ENCODE results near the gene RAG1. TPM values are rescaled to one million over a fixed set of nuclear protein-coding genes. Genes with fewer than 3 reads are reported as not detected.

RAG1 gene
- total and polyA plus RNA-seq, 4 donors, result 0.08 to 2.3 (median 0.63) TPM

DNA sequence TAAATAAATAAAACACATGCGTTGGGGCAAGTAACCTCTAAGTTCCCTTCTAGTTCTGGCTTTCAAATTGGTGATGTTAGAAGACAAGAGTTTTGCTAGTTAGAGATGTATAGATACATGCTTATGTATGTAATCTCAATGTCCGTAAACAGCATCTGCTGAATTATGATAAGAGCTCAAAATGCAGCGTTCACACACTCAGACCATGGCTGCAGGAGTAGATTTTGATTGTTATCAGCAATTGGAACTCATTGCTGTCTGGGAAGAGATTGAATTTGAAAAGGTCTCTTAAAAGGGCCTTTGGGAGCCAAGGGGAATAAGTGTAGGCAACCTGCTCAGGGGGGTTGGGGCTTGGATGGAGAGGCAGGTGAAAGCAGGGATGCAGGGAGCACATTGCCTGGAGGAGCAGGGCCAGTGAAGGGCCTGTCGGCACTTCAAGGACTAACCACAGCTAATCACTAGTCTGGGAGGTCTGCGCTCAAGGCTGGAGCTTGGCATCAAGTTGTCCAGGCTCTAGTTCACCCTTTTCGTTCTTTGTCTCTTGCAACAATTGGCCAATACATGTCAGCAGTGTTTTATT is 2.7 kb upstream of the RAG1 start:
- H3K9ac ChIP-seq (ENCODE audit: insufficient read depth in 1 of 2, low read length in 2 of 2), result no peak overlapping the region
- H3K27ac ChIP-seq (ENCODE audit: low read depth in 1 of 2, low read length in 1 of 2), result no peak overlapping the region
- no peak for ATAC-seq (ENCODE audit: insufficient read depth, low FRiP score)
- peak in 1 of 3 donors; percentile 11 for DNase-seq
- TF ChIP-seq, protein P1, sequence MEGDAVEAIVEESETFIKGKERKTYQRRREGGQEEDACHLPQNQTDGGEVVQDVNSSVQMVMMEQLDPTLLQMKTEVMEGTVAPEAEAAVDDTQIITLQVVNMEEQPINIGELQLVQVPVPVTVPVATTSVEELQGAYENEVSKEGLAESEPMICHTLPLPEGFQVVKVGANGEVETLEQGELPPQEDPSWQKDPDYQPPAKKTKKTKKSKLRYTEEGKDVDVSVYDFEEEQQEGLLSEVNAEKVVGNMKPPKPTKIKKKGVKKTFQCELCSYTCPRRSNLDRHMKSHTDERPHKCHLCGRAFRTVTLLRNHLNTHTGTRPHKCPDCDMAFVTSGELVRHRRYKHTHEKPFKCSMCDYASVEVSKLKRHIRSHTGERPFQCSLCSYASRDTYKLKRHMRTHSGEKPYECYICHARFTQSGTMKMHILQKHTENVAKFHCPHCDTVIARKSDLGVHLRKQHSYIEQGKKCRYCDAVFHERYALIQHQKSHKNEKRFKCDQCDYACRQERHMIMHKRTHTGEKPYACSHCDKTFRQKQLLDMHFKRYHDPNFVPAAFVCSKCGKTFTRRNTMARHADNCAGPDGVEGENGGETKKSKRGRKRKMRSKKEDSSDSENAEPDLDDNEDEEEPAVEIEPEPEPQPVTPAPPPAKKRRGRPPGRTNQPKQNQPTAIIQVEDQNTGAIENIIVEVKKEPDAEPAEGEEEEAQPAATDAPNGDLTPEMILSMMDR (IDR thresholded peaks at IDR 0.05; ENCODE audit: control extremely low read depth, extremely low read depth), result no peak
- no peaks in the 10 kb centered on the region for H3K36me3 ChIP-seq (ENCODE audit: control insufficient read depth in 4 of 4, insufficient read depth in 4 of 4, low read length in 4 of 4)
- H3K27me3 ChIP-seq (ENCODE audit: control insufficient read depth in 3 of 3, insufficient read depth in 3 of 3, low read length in 2 of 3), result no peaks in the 10 kb centered on the region
- WGBS, 2 donors, result 65% methylated on average over 6 of the region's 6 CpGs
- peaks cover 0 to under 1% (median 0%) of the 10 kb centered on the region in 4 donors for H3K9me3 ChIP-seq (ENCODE audit: control insufficient read depth in 4 of 4, insufficient read depth in 3 of 4, low read length in 3 of 4)
- no peak overlapping the region for H3K4me3 ChIP-seq
- peaks cover 0 to 12% (median 0%) of the 10 kb centered on the region in 5 donors for H3K4me1 ChIP-seq (ENCODE audit: control insufficient read depth in 5 of 5, insufficient read depth in 5 of 5, low read length in 5 of 5)

DNA sequence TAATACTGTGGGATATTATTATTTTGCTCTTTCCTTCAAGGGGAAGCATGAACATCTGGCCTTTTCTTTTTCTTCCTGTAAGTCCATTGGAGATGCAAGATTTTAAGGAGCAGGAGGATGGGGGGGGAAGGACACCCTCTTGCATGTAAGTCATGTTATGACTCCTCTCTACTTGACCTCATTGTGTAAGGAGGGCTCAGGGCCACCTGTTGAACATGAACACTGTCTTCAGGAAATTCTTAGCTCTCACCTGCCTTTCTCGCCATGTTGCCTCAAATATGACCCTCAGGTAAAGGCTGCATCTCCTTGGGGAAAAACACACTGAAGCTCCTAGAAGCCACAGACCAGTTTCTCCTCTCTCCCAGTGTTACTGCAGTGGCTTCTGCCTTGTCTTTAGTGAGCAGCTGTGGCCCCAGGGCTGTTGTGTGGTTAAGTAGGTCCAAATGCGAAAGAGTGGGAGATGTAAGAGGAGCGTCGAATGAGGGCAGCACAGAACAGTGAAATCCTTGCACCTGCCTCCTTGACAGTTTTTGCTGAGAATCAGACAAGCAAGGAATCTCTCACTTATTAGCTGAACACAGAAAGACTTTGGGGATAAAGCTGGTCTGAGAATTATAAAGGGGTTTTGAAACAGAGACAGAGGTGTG is 1.3 kb upstream of the RAG1 start:
- TF ChIP-seq, protein P1 (IDR thresholded peaks at IDR 0.05; ENCODE audit: control extremely low read depth, extremely low read depth), result no peak
- Histone ChIP-seq H3K27ac (ENCODE audit: low read depth in 1 of 2, low read length in 1 of 2) (no peak overlapping the region), H3K36me3 (ENCODE audit: control insufficient read depth in 4 of 4, insufficient read depth in 4 of 4, low read length in 4 of 4) (no peaks in the 10 kb centered on the region), H3K9ac (ENCODE audit: insufficient read depth in 1 of 2, low read length in 2 of 2) (no peak overlapping the region), H3K4me3 (no peak overlapping the region), H3K4me1 (ENCODE audit: control insufficient read depth in 5 of 5, insufficient read depth in 5 of 5, low read length in 5 of 5) (peaks cover 0 to 12% (median 0%) of the 10 kb centered on the region in 5 donors), H3K27me3 (ENCODE audit: control insufficient read depth in 3 of 3, insufficient read depth in 3 of 3, low read length in 2 of 3) (no peaks in the 10 kb centered on the region), H3K9me3 (ENCODE audit: control insufficient read depth in 4 of 4, insufficient read depth in 3 of 4, low read length in 3 of 4) (no peaks in the 10 kb centered on the region)
- 95 to 96% methylated on average over 4 of the region's 4 CpGs for WGBS, 2 donors
- no peak for DNase-seq
- no peak for ATAC-seq (ENCODE audit: insufficient read depth, low FRiP score)

DNA sequence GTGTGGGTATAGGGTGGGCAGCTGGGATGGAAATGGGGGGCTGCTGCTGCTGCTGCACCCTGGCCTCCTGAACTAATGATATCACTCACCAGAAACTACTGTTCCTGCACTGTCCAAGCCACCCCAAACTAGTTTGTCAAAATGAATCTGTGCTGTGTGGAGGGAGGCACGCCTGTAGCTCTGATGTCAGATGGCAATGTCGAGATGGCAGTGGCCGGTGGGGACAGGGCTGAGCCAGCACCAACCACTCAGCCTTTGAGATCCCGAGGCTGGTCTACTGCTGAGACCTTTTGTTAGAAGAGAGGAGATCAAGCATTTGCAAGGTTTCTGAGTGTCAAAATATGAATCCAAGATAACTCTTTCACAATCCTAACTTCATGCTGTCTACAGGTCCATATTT is 1.3 kb downstream of the RAG1 start:
- Histone ChIP-seq H3K27ac (ENCODE audit: low read depth in 1 of 2, low read length in 1 of 2) (no peak overlapping the region), H3K4me1 (ENCODE audit: control insufficient read depth in 5 of 5, insufficient read depth in 5 of 5, low read length in 5 of 5) (peaks cover 0 to 8% (median 0%) of the 10 kb centered on the region in 5 donors), H3K36me3 (ENCODE audit: control insufficient read depth in 4 of 4, insufficient read depth in 4 of 4, low read length in 4 of 4) (no peaks in the 10 kb centered on the region), H3K27me3 (ENCODE audit: control insufficient read depth in 3 of 3, insufficient read depth in 3 of 3, low read length in 2 of 3) (no peaks in the 10 kb centered on the region), H3K9me3 (ENCODE audit: control insufficient read depth in 4 of 4, insufficient read depth in 3 of 4, low read length in 3 of 4) (no peaks in the 10 kb centered on the region), H3K4me3 (no peak overlapping the region), H3K9ac (ENCODE audit: insufficient read depth in 1 of 2, low read length in 2 of 2) (no peak overlapping the region)
- 85 to 89% methylated on average over 4 of the region's 4 CpGs for WGBS, 2 donors
- TF ChIP-seq, protein P1 (IDR thresholded peaks at IDR 0.05; ENCODE audit: control extremely low read depth, extremely low read depth), result no peak
- DNase-seq (no peak), ATAC-seq (ENCODE audit: insufficient read depth, low FRiP score) (no peak)
